Stimulated activated CD4-positive, alpha-beta T cell treated with anti-CD3 and anti-CD28 coated beads, Interleukin-2, amount 100 ng/mL, for 24 hours (primary cell): ENCODE measurements around the gene SLMAP.

ENCODE experiments used
- DNase-seq, 2 donors: peaks; one replicate each; pipeline ENCODE4 v3.0.0-alpha.2; 2020

SLMAP gene

GRCh38 chr3:57903124-57903890, 147.2 kb downstream of the SLMAP start:
- no peak for DNase-seq

GRCh38 chr3:57910990-57911389, 154.9 kb downstream of the SLMAP start:
- peak; percentile 6 to 19 for DNase-seq

DNA sequence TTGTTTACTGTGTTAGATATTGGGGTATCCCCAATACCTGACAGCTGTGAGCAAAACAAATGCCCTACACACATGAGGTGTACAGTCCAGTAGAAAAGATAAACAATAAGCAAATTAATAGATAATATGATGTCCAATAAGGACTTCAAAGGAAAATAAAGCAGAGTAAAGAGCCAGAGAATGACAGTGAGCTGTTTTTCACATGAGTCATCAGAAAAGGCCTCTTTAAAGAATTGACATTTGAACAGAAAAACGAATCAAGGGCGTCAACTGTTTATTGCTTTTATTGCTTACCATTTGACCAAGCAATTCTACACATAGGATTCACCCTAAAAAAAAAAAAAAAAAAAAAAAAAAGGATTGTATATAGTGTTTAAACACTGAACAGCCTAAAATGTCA, 155.5 kb downstream of the SLMAP start:
- no peak for DNase-seq

- no peak for DNase-seq
Observed at GRCh38 chr3:57917601-57918000, 161.5 kb downstream of the SLMAP start.

- no peak for DNase-seq
Observed at GRCh38 chr3:57918123-57918837, 162.2 kb downstream of the SLMAP start.

GRCh38 chr3:57919987-57920386, 163.9 kb downstream of the SLMAP start:
- DNase-seq: no peak

GRCh38 chr3:57923101-57923500, 167.0 kb downstream of the SLMAP start:
- no peak for DNase-seq

DNA sequence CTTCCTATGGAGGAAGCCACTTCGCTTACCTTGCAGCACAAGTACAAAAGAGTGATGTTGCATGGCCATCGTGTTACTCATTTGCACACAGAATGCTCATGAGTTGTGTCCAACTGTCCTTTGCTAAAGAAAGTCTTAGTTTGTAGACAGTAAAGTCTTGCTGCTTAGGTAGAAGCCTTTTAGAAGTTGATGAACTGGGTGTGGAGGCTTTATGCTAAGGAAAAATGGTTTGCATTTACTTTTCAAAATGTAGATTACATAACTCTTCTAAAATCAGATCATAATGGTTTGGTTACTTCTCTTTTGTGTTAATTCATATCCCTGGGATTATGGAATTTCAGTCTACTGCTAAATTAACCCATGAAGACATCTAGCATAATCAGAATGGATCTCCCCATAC, 167.6 kb downstream of the SLMAP start:
- no peak for DNase-seq

DNA sequence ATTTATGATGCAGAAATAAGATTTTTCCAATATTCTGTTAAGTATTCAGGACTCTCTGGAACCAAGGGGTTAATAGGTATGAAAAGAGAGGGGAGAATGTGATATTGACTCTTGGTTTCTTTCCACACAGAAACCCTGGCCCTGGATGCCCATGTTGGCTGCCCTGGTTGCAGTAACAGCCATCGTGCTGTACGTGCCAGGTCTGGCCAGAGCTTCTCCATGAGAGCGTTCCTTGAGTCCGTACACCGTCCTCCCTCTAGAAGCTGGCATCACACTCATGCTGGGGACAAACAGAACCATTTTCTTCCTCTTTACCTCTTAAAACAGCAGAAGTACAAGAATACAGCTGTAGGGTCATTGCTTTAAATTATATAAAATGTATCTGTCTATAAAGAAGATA, 171.1 kb downstream of the SLMAP start:
- no peak for DNase-seq

DNA sequence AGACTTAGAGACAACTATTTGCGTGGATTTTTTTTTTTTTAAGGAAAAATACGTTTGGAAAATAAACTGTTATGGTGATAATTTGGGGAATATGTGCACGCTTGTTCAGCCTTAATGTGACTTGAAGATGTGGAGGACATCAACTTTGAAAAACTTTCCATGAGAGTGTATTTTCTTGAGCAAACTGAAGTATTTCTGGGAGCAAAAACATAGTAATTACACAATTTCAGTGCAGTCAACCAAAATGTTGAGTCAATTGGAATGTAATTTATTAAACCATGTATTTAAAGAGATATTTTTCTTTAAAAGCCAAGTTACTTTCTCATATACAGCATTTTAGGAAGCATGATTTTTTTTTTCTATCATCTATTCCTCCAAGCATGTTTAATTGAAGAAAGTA, 171.8 kb downstream of the SLMAP start:
- no peak for DNase-seq

DNA sequence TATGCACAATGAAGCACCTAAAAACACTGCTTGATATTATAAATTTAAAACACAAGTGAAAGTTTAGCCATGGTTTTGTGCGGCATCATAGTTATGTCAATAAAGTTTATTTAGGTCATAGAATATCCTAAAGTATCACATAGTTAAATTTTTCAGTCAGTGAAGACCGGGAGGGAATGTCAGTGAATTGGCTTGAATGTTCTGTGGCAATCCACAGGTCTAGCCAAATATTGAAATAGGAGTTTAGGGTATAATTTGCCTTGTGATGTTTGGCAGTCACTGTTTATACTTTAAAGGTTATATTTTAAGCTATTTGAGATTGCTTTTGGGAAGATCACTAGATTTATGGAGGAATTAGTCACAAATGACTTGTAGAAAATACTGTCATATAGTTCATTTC, 172.4 kb downstream of the SLMAP start:
- no peak for DNase-seq

- no peak for DNase-seq
Observed at GRCh38 chr3:57929988-57930387, 173.9 kb downstream of the SLMAP start.

DNA sequence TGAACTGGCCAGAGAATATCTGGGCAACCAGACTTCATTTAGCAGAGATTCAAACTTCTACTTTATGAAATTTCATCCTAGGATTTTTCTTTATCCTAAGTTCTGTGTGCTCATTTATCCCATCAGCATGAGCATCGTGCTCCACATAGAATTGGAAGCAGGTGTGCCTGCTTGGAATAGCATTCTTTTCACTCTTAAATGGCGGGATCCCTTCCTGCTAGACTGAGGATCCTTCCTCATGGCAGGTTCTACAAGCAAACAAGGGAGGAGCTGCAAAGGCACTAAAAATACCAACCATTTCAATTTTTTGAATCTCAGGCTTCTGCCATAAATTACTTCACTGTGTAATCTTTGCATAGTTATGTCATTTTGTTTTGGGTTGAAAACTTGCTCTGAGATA, 177.5 kb downstream of the SLMAP start:
- no peak for DNase-seq

- DNase-seq: no peak
Observed at GRCh38 chr3:57934373-57934772, 178.3 kb downstream of the SLMAP start.

- DNase-seq: no peak
Observed at GRCh38 chr3:57935539-57935938, 179.4 kb downstream of the SLMAP start.

DNA sequence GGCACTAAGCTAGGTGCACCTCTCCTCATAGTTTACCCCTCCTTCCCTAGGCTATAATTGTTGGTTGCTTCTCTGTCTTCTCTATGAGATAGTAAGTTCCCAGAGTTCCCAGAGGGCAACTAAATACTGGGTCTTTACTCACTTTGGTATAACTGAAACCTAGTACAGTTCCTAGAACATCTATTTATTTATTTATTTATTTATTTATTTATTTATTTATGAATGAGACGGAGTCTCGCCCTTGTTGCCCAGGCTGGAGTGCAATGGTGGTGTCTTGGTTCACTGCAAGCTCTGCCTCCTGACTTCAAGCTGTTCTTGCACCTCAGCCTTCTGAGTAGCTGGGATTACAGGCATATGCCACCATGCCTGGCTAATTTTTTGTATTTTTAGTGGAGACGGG, 181.0 kb downstream of the SLMAP start:
- DNase-seq: no peak

GRCh38 chr3:57939775-57940174, 183.7 kb downstream of the SLMAP start:
- no peak for DNase-seq

DNA sequence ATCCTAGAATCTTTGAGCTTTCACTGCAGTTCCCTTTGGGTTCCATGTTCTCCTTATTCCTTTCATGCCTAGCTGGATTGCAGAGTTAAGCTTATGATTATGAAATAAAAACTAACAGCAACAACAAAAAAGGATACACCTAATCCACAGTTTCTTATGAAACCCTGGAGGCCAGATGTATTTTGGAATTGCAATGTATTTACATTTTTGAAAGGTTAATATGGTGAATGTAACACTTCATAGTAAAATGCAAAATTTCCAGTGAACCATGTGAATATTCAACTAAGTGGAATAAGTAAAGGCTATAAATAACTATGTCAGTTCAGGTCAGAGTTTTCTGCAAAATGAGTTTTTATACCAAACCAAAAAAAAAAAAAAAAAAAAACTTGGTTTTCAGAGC, 186.3 kb downstream of the SLMAP start:
- DNase-seq: no peak

DNA sequence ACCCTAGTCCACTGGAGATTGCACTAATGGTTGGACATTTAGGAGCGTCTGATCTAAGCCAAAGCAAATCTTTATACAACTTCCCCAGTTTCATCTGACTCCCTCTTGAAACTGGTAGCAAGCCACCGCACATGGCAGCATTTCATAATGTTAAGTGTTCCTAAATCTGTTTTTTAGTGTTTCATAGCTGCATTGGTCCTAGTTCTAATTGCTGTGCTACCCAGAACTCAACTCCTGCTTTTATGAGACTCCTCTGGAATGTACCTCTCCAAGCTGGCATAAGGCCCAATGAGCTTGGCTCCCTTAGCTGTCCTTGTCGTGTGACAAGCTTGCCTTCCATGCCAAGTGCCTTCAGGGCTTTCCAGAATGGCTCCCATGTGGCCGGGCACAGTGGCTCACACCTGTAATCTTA, 186.8 kb downstream of the SLMAP start:
- no peak for DNase-seq

- DNase-seq: no peak
Observed at GRCh38 chr3:57943525-57944495, 187.7 kb downstream of the SLMAP start.

DNA sequence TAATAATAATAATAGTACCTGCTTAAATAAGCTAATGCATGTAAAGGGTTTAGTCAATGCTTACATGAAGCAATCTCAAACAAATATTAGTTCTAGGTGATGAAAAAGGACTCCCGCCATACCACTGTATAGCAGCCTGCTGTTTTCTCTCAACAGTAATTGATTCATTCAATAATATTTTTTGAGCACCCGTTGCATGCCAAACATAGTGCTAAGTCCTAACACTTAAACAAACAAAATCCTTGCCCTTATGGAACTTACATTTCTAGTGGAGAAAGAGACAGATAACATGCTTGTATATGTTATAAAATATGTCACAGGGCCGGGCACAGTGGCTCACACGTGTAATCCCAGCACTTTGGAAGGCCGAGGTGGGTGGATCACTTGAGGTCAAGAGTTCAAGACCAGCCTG, 190.9 kb downstream of the SLMAP start:
- no peak for DNase-seq

- DNase-seq: no peak
Observed at GRCh38 chr3:57948080-57948671, 192.1 kb downstream of the SLMAP start.

GRCh38 chr3:57948781-57949242, 192.7 kb downstream of the SLMAP start:
- DNase-seq: no peak
